ENCODE measurements around the gene ZFAND4. TPM values are rescaled to one million over a fixed set of nuclear protein-coding genes. Genes with fewer than 3 reads are reported as not detected.

Gene ZFAND4
- polyA plus RNA-seq, 3 donors: 4.4 to 5.9 (median 5.1) TPM

GRCh38 chr10:45624724-45625123, 47.8 kb downstream of the ZFAND4 start:
- peaks cover 0 to 6% (median 0%) of the 10 kb centered on the region in 7 donors for H3K9me3 Mint-ChIP-seq
- no peak for TF ChIP-seq CTCF (IDR thresholded peaks at IDR 0.05)
- Histone ChIP-seq H3K27me3 (ENCODE audit: control insufficient read depth in 2 of 2, insufficient read depth in 2 of 2, low read length in 2 of 2) (no peaks in the 10 kb centered on the region), H3K36me3 (replicated peaks in 1 of 2; ENCODE audit: control insufficient read depth in 1 of 2, insufficient read depth in 2 of 2, low read length in 2 of 2) (peaks cover 5 to 28% of the 10 kb centered on the region in 2 donors), H2AFZ (ENCODE audit: insufficient read depth, low read depth, low read length, poor library complexity, severe bottlenecking) (no peak overlapping the region), H3K9ac (ENCODE audit: insufficient read depth, low read length, poor library complexity, severe bottlenecking) (no peak overlapping the region), H3K79me2 (ENCODE audit: insufficient read depth, low read length) (no peaks in the 10 kb centered on the region), H4K20me1 (ENCODE audit: insufficient read depth, low read length) (no peaks in the 10 kb centered on the region), H3K9me3 (replicated peaks in 1 of 2; ENCODE audit: control insufficient read depth in 1 of 2, insufficient read depth in 1 of 2, low read length in 2 of 2) (no peaks in the 10 kb centered on the region), H3K4me2 (replicated peaks; ENCODE audit: extremely low read depth, low read length, poor library complexity, severe bottlenecking) (no peak overlapping the region), H3K4me1 (ENCODE audit: control insufficient read depth in 1 of 2, insufficient read depth in 2 of 2, low read length in 2 of 2) (no peaks in the 10 kb centered on the region), H3K4me3 (replicated peaks in 1 of 3; ENCODE audit: low read depth in 2 of 3, low read length in 3 of 3) (no peak overlapping the region), H3K27ac (ENCODE audit: low read depth in 1 of 2, low read length in 2 of 2) (no peak overlapping the region)
- H3K4me1 Mint-ChIP-seq: no peaks in the 10 kb centered on the region
- DNase-seq: no peak
- intact Hi-C loops (cut with micrococcal nuclease): no loop called here
- no peak overlapping the region for H3K4me3 Mint-ChIP-seq
- WGBS (ENCODE audit: insufficient coverage): 83% methylated on average over 3 of the region's 6 CpGs
- no peak overlapping the region for H3K27ac Mint-ChIP-seq
- peaks cover 0 to 2% (median 0%) of the 10 kb centered on the region in 3 donors for H3K27me3 Mint-ChIP-seq (ENCODE audit: low read depth in 3 of 3)
- H3K36me3 Mint-ChIP-seq: peaks cover 25 to 30% of the 10 kb centered on the region in 2 donors

GRCh38 chr10:45614869-45615268, 57.7 kb downstream of the ZFAND4 start:
- H3K4me3 Mint-ChIP-seq: no peak overlapping the region
- H3K79me2 ChIP-seq (ENCODE audit: insufficient read depth, low read length): no peaks in the 10 kb centered on the region
- no CpG with 5 or more reads among the region's 1 CpG for WGBS (ENCODE audit: insufficient coverage)
- no peaks in the 10 kb centered on the region for H3K9me3 ChIP-seq (replicated peaks in 1 of 2; ENCODE audit: control insufficient read depth in 1 of 2, insufficient read depth in 1 of 2, low read length in 2 of 2)
- no peaks in the 10 kb centered on the region for H3K4me1 Mint-ChIP-seq
- TF ChIP-seq CTCF (IDR thresholded peaks at IDR 0.05): no peak
- H3K9me3 Mint-ChIP-seq: peaks cover 0 to 4% (median 0%) of the 10 kb centered on the region in 7 donors
- H2AFZ ChIP-seq (ENCODE audit: insufficient read depth, low read depth, low read length, poor library complexity, severe bottlenecking): no peak overlapping the region
- intact Hi-C loops (cut with micrococcal nuclease): no loop called here
- H3K4me3 ChIP-seq (replicated peaks in 1 of 3; ENCODE audit: low read depth in 2 of 3, low read length in 3 of 3): no peak overlapping the region
- H3K36me3 Mint-ChIP-seq: peaks cover 22 to 23% of the 10 kb centered on the region in 2 donors
- peaks cover 0 to 1% (median 0%) of the 10 kb centered on the region in 3 donors for H3K27me3 Mint-ChIP-seq (ENCODE audit: low read depth in 3 of 3)
- no peaks in the 10 kb centered on the region for H3K27me3 ChIP-seq (ENCODE audit: control insufficient read depth in 2 of 2, insufficient read depth in 2 of 2, low read length in 2 of 2)
- no peak for DNase-seq
- H4K20me1 ChIP-seq (ENCODE audit: insufficient read depth, low read length): no peaks in the 10 kb centered on the region
- no peak overlapping the region for H3K9ac ChIP-seq (ENCODE audit: insufficient read depth, low read length, poor library complexity, severe bottlenecking)
- H3K4me1 ChIP-seq (ENCODE audit: control insufficient read depth in 1 of 2, insufficient read depth in 2 of 2, low read length in 2 of 2): no peaks in the 10 kb centered on the region
- peak overlapping the region in 1 of 7 donors; percentile 16 for H3K27ac Mint-ChIP-seq
- no peaks in the 10 kb centered on the region for H3K36me3 ChIP-seq (replicated peaks in 1 of 2; ENCODE audit: control insufficient read depth in 1 of 2, insufficient read depth in 2 of 2, low read length in 2 of 2)
- H3K4me2 ChIP-seq (replicated peaks; ENCODE audit: extremely low read depth, low read length, poor library complexity, severe bottlenecking): no peak overlapping the region
- no peak overlapping the region for H3K27ac ChIP-seq (ENCODE audit: low read depth in 1 of 2, low read length in 2 of 2)
